Measurements from ENCODE around the gene KIF4A.
"Not testable (repeated sequence)": the region's sequence is repeated elsewhere in the genome, so short reads cannot be mapped to it uniquely, and the experiment has no call there.

Gene KIF4A

GRCh38 chrX:70281951-70282350 lies 8.0 kb upstream of the KIF4A start, which contains the start of gene RAB41:
Gene RAB41 (plus strand): TSS chrX:70282172. CDS start chrX:70282218, 46 bp downstream.
- DNase-seq: no peak

GRCh38 chrX:70289168-70289792 lies 624 bp upstream of the KIF4A start:
- no peak for DNase-seq

- DNase-seq: no peak
These were observed 2.9 kb downstream of the KIF4A start for GRCh38 chrX:70292788-70293187.

GRCh38 chrX:70293621-70294020 lies 3.7 kb downstream of the KIF4A start:
- no peak for DNase-seq

GRCh38 chrX:70301716-70302115 lies 11.8 kb downstream of the KIF4A start:
- no peak for DNase-seq

GRCh38 chrX:70313503-70313902 lies 23.6 kb downstream of the KIF4A start:
- peak; percentile 85 for DNase-seq

- DNase-seq: no peak
These were observed 32.9 kb downstream of the KIF4A start for GRCh38 chrX:70322784-70323183.

GRCh38 chrX:70323628-70324027 lies 33.7 kb downstream of the KIF4A start:
- DNase-seq: not testable (repeated sequence)

GRCh38 chrX:70324326-70324725 lies 34.4 kb downstream of the KIF4A start:
- DNase-seq: peak; percentile 1

- DNase-seq: peak; percentile 70
These were observed 41.3 kb downstream of the KIF4A start for GRCh38 chrX:70331161-70331560.

- DNase-seq: no peak
These were observed 42.7 kb downstream of the KIF4A start for GRCh38 chrX:70332600-70332999.

- no peak for DNase-seq
These were observed 46.9 kb downstream of the KIF4A start for GRCh38 chrX:70336767-70337166.

- no peak for DNase-seq
These were observed 48.4 kb downstream of the KIF4A start for GRCh38 chrX:70338290-70338689.

GRCh38 chrX:70343435-70343834 lies 53.5 kb downstream of the KIF4A start:
- no peak for DNase-seq

- DNase-seq: no peak
These were observed 56.6 kb downstream of the KIF4A start for GRCh38 chrX:70346418-70347070.

GRCh38 chrX:70348825-70349224 lies 58.9 kb downstream of the KIF4A start:
- not testable (repeated sequence) for DNase-seq

- not testable (repeated sequence) for DNase-seq
These were observed 59.6 kb downstream of the KIF4A start for GRCh38 chrX:70349367-70350125.

GRCh38 chrX:70352496-70352895 lies 62.6 kb downstream of the KIF4A start:
- DNase-seq: no peak

- no peak for DNase-seq
These were observed 63.6 kb downstream of the KIF4A start for GRCh38 chrX:70353514-70353913.

GRCh38 chrX:70354716-70355115 lies 64.8 kb downstream of the KIF4A start:
- peak; percentile 57 for DNase-seq

- no peak for DNase-seq
These were observed 69.6 kb downstream of the KIF4A start for GRCh38 chrX:70359458-70359857.

GRCh38 chrX:70360366-70360765 lies 70.5 kb downstream of the KIF4A start:
- DNase-seq: no peak

- not testable (repeated sequence) for DNase-seq
These were observed 78.8 kb downstream of the KIF4A start for GRCh38 chrX:70368731-70369130.

- peak; percentile 10 for DNase-seq
These were observed 96.3 kb downstream of the KIF4A start for GRCh38 chrX:70386235-70386634.

Data from fibroblast of upper back skin (primary cell).